Smooth muscle cell (in vitro differentiated cells): ENCODE results near the gene HLA-DPB1. TPM values are rescaled to one million over a fixed set of nuclear protein-coding genes. Genes with fewer than 3 reads are reported as not detected.

Experiments used
- DNase-seq: peaks from one replicate; lab custom pipeline; 2025; ENCODE audit not compliant: unreplicated experiment; lab: John Stamatoyannopoulos, UW
- H2AFZ ChIP-seq: fragments of 200-600 bp; sonication (generic); 2 replicates; pipeline ENCODE4 v1.6.0; 2016; ENCODE audit warnings: antibody characterized with exemption, low read depth, mild to moderate bottlenecking
- H3F3A ChIP-seq: fragments of 200-600 bp; sonication (generic); 2 replicates; pipeline ENCODE4 v1.6.0; 2017; ENCODE audit warnings: antibody characterized with exemption, low read depth
- H3K27ac ChIP-seq: fragments of 200-600 bp; sonication (generic); 2 replicates; pipeline ENCODE4 v1.5.1; 2016; ENCODE audit warnings: low read depth, mild to moderate bottlenecking
- H3K27me3 ChIP-seq: fragments of 200-600 bp; sonication (generic); 2 replicates; pipeline ENCODE4 v1.6.1; 2016; ENCODE audit warnings: low read depth, mild to moderate bottlenecking
- H3K36me3 ChIP-seq: fragments of 200-600 bp; sonication (generic); 2 replicates; pipeline ENCODE4 v1.5.1; 2016; ENCODE audit warnings: low read depth
- H3K4me1 ChIP-seq: fragments of 200-600 bp; sonication (generic); 2 replicates; pipeline ENCODE4 v1.5.1; 2016; ENCODE audit warnings: low read depth
- H3K4me2 ChIP-seq: fragments of 200-600 bp; sonication (generic); 2 replicates; pipeline ENCODE4 v1.6.0; 2016; ENCODE audit warnings: mild to moderate bottlenecking
- H3K4me3 ChIP-seq: fragments of 200-600 bp; sonication (generic); 2 replicates; pipeline ENCODE4 v1.5.1; 2016; ENCODE audit warnings: mild to moderate bottlenecking
- H3K79me2 ChIP-seq: fragments of 200-600 bp; sonication (generic); 2 replicates; pipeline ENCODE4 v1.6.0; 2016; ENCODE audit warnings: low read depth, mild to moderate bottlenecking
- H3K9ac ChIP-seq: fragments of 200-600 bp; sonication (generic); 2 replicates; pipeline ENCODE4 v1.6.0; 2016; ENCODE audit warnings: low read depth
- H3K9me3 ChIP-seq: fragments of 200-600 bp; sonication (generic); replicated peaks from 2 replicates; pipeline ENCODE4 v1.5.1; 2016; ENCODE audit warnings: low read depth
- H4K20me1 ChIP-seq: fragments of 200-600 bp; sonication (generic); 2 replicates; pipeline ENCODE4 v1.6.0; 2016; ENCODE audit warnings: low read depth
- CTCF ChIP-seq: fragments of 200-600 bp; sonication (generic); IDR thresholded peaks from 2 replicates; pipeline ENCODE4 v1.5.1; 2017; ENCODE audit warnings: borderline replicate concordance, mild to moderate bottlenecking, antibody characterized with exemption; ENCODE audit not compliant: insufficient read depth, poor library complexity, severe bottlenecking
- WGBS: methylation state at CpG from one replicate; pipeline ENCODE4 v1.1.7; 2016; ENCODE audit warnings: low lambda C conversion rate; 5-methylcytosine and 5-hydroxymethylcytosine counted together
- polyA plus RNA-seq: library from polyadenylated mRNA; unstranded; fragments of >200 nt; fragmentation: Nextera tagmentation; extraction: Ambion mirVana; gene quantifications from 2 replicates; pipeline ENCODE4 v1.2.1, GENCODE V29; 2016
- total RNA-seq: library from RNA; depleted of rRNA; stranded (reverse); fragments of >200 nt; gene quantifications from 2 replicates; pipeline ENCODE4 v1.2.3, GENCODE V29; 2014

HLA-DPB1 gene
- total and polyA plus RNA-seq, 2 experiments from 2014 or later: 14.8 to 19.4 TPM

GRCh38 chr6:33070909-33071308 is 4.9 kb upstream of the HLA-DPB1 start:
- H3K4me3 ChIP-seq: no peak overlapping the region
- H3K79me2 ChIP-seq: no peaks in the 10 kb centered on the region
- H2AFZ ChIP-seq: no peak overlapping the region
- H3K36me3 ChIP-seq: no peaks in the 10 kb centered on the region
- H3K9me3 ChIP-seq: no peaks in the 10 kb centered on the region
- H3F3A ChIP-seq: no peaks in the 10 kb centered on the region
- DNase-seq: no peak
- no peaks in the 10 kb centered on the region for H3K4me1 ChIP-seq
- WGBS: 41% methylated on average over 2 of the region's 2 CpGs
- TF ChIP-seq CTCF: no peak
- H3K9ac ChIP-seq: no peak overlapping the region
- no peaks in the 10 kb centered on the region for H3K27me3 ChIP-seq
- H4K20me1 ChIP-seq: no peaks in the 10 kb centered on the region
- H3K27ac ChIP-seq: no peak overlapping the region
- no peak overlapping the region for H3K4me2 ChIP-seq

- Histone ChIP-seq H3K4me3 (no peak overlapping the region), H3K9ac (no peak overlapping the region), H3K27me3 (no peaks in the 10 kb centered on the region), H3K4me1 (no peaks in the 10 kb centered on the region), H3K4me2 (no peak overlapping the region), H4K20me1 (no peaks in the 10 kb centered on the region), H3K9me3 (no peaks in the 10 kb centered on the region), H2AFZ (no peak overlapping the region), H3K79me2 (no peaks in the 10 kb centered on the region), H3K27ac (no peak overlapping the region), H3F3A (no peaks in the 10 kb centered on the region), H3K36me3 (no peaks in the 10 kb centered on the region)
- no peak for TF ChIP-seq CTCF
- DNase-seq: no peak
- 82% methylated on average over 6 of the region's 6 CpGs for WGBS
Measured at GRCh38 chr6:33071569-33071968, 4.2 kb upstream of the HLA-DPB1 start.

- Histone ChIP-seq H2AFZ (no peak overlapping the region), H3K4me2 (no peak overlapping the region), H3K9ac (no peak overlapping the region), H3K27ac (no peak overlapping the region), H3K9me3 (no peaks in the 10 kb centered on the region), H4K20me1 (no peaks in the 10 kb centered on the region), H3K36me3 (no peaks in the 10 kb centered on the region), H3K27me3 (no peaks in the 10 kb centered on the region), H3K4me3 (no peak overlapping the region), H3F3A (no peaks in the 10 kb centered on the region), H3K4me1 (no peaks in the 10 kb centered on the region), H3K79me2 (no peaks in the 10 kb centered on the region)
- WGBS: 80% methylated on average over 7 of the region's 7 CpGs
- DNase-seq: no peak
- TF ChIP-seq CTCF: no peak
Measured at GRCh38 chr6:33072508-33073100, 3.2 kb upstream of the HLA-DPB1 start.

GRCh38 chr6:33073431-33073871 is 2.3 kb upstream of the HLA-DPB1 start, which contains the start of gene HLA-DPA1:
HLA-DPA1 (minus strand) TSS chr6:33073649.
- Histone ChIP-seq H3K4me3 (no peak within 1 kb of the TSS), H3K27ac (no peak within 1 kb of the TSS), H3K9ac (no peak within 1 kb of the TSS), H3K36me3 (no peaks in the 10 kb centered on the region), H3K9me3 (no peaks in the 10 kb centered on the region), H2AFZ (no peak within 1 kb of the TSS), H3K4me2 (no peak within 1 kb of the TSS), H3K27me3 (no peaks in the 10 kb centered on the region), H3K4me1 (no peaks in the 10 kb centered on the region), H4K20me1 (no peaks in the 10 kb centered on the region), H3F3A (no peaks in the 10 kb centered on the region), H3K79me2 (no peaks in the 10 kb centered on the region)
- 79% methylated on average over 8 of the region's 8 CpGs for WGBS
- TF ChIP-seq CTCF: no peak
- DNase-seq: no peak
